Epithelial cell of esophagus (primary cell): ENCODE data around the gene ARHGAP26.

Experiments
- DNase-seq: peaks from one replicate; pipeline ENCODE4 v3.0.0; 2010; ENCODE audit warnings: low read depth
- H3K4me3 ChIP-seq: 2 replicates; pipeline ENCODE4 v1.5.1; 2011; ENCODE audit warnings: mild to moderate bottlenecking, low read length, control low read depth
- CTCF ChIP-seq: IDR thresholded peaks from 2 replicates; pipeline ENCODE4 v1.5.1; 2011; ENCODE audit warnings: low read depth, mild to moderate bottlenecking, low read length, control low read depth, inconsistent platforms; ENCODE audit not compliant: insufficient read depth; ENCODE audit errors: missing control alignments

ARHGAP26 gene

GRCh38 chr5:142839711-142840346 is 69.7 kb downstream of the ARHGAP26 start:
- no peak for DNase-seq
- TF ChIP-seq CTCF, result no peak
- H3K4me3 ChIP-seq, result no peak overlapping the region

DNA sequence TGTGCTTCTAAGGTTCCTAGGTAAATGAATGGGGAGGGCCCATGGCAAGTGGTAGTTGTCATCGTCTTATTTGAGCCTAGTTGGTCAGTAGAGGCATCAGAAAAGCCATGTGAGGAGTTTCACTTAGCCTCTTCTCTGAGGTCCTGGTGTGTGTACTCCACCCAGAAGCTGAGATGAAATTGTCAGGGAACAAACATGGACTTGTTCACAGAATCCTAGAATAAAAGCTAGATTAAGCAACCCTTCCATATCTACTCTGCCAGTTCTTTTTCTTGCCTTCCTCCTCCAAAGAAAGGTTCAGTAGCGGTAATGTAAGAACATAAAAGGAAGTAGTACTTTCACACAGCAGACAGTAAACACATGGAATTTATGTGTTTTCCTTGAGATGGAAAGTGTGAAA is 70.4 kb downstream of the ARHGAP26 start:
- DNase-seq, result no peak
- no peak overlapping the region for H3K4me3 ChIP-seq
- no peak for TF ChIP-seq CTCF

- TF ChIP-seq CTCF, result no peak
- H3K4me3 ChIP-seq, result no peak overlapping the region
- no peak for DNase-seq
Observed at GRCh38 chr5:142841511-142842265, 71.5 kb downstream of the ARHGAP26 start.

GRCh38 chr5:142842994-142843905 is 73.1 kb downstream of the ARHGAP26 start:
- no peak for TF ChIP-seq CTCF
- no peak for DNase-seq
- H3K4me3 ChIP-seq, result no peak overlapping the region

GRCh38 chr5:142844866-142845265 is 74.7 kb downstream of the ARHGAP26 start:
- no peak for DNase-seq
- no peak for TF ChIP-seq CTCF
- H3K4me3 ChIP-seq, result no peak overlapping the region

DNA sequence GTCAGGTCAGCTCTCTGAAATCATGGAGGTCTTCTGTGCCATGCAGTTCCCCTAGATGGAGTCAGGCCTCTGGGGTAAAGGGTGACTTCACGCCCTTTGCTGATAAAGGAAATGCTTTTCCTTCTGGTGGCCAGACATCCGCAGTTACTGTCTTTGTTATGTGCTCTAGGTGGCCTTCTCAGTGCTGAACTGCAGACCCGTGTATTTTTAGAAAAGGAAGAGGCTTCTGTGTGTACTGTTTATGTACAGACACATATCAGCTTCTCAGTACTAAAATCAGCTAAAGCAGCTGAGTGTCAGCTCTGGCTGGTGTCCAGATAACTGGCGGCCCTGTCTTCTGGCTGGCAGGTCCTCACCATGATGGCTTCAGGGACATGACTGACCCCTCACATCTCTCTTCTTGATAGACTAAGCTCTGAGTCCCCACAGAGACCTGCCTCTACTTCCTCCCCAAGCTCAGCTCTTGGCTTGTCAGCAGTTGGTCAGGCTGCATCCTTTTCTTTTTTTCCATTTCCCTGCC is 75.3 kb downstream of the ARHGAP26 start:
- TF ChIP-seq CTCF, result no peak
- DNase-seq, result no peak
- H3K4me3 ChIP-seq, result no peak overlapping the region
